ENCODE measurements around the gene SPECC1.
"Not testable (repeated sequence)": the region's sequence is repeated elsewhere in the genome, so short reads cannot be mapped to it uniquely, and the experiment has no call there.

The SPECC1 gene

GRCh38 chr17:20207262-20207985 is 198.3 kb downstream of the SPECC1 start:
- DNase-seq (ENCODE audit: low read depth): no peak

DNA sequence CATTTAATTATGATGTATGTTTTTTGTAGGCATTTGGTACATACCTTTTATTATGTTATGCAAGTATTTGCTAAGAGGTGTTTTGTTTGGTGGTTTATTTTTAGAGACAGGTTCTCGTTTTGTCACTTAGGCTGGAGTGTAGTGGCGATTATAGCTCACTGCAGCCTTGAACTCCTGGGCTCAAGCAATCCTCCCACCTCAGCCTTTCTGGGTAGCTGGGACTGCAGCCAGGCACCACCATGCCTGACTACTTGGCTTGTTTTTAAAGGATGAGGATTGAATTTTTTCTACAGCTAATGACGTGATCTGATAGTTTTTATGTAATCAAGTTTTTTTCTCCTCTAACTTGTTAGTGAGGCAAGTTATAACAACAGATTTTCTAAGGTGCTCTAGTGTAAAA is 199.6 kb downstream of the SPECC1 start:
- no peak for DNase-seq (ENCODE audit: low read depth)

DNA sequence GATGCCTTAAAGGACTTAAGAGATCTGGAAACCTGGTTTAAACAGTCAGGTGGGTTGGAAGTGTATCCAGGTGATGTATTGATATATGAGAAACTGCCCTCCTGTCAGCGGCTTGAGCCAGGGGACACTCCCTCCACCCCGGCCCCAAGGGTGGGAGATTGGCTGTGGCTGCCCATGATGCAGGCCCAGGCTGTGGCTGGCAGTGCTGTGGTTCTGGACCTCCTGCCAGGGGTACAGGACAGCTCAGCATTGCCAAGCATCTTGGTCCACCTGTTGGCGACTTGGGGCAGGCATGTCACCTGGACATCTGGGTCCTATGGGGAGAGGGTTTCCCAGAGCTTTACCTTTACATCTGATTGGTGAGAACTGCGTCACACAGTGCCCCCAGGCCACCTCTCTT is 201.0 kb downstream of the SPECC1 start:
- no peak for DNase-seq (ENCODE audit: low read depth)

GRCh38 chr17:20210614-20211013 is 201.5 kb downstream of the SPECC1 start:
- DNase-seq (ENCODE audit: low read depth): no peak

GRCh38 chr17:20211246-20211645 is 202.1 kb downstream of the SPECC1 start:
- no peak for DNase-seq (ENCODE audit: low read depth)

GRCh38 chr17:20213449-20213848 is 204.3 kb downstream of the SPECC1 start:
- no peak for DNase-seq (ENCODE audit: low read depth)

DNA sequence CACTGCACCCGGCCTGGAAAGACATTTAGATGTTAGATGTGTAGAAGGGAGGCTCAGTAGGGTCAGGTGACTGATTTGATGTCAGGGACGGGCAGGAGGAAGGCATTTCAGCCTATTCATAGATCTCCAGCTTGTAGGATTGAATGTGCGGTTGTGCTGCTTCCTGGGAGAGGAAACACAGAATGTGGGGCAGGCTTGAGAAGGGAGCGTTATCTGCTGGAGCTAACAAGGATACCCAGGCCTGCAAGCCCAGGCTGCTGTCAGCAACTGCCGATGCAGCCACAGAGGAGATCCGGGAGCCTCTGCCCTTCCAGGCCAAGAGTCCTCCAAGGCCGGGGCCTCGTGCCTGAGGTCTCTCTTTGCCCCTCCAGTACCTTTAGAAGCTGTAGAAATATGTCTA is 205.6 kb downstream of the SPECC1 start:
- DNase-seq (ENCODE audit: low read depth): no peak

DNA sequence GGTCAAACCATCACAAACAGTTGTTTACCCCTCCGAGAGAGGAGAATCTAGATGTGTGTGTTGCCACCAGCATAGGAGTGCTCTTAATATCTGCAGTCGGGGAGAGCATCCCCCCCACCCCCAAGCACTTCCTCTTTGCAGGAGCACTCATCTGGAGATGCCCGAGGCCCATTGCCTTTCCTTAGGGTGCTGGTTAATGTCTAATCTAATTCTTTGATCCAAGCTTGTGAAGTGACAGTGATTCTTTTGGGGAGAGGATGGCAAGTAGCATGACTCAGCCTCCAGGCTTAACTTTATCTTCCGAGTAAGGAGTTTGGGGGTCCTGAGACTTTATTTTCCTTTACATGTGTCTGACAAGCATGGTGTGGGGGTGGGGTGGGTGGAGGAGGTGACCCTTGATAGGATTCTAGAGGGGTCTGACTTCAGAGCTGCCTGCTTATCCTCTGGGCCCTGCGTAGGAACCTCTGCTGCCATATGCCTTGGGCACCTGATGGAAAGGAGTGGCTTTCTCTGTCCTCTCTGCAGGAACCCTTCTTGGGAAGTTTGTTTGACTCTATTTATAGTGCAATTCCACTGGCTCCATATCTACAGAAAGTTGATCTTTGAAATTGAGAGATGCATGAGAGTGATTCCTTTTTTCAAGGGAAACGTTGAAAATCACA is 207.1 kb downstream of the SPECC1 start:
- no peak for DNase-seq (ENCODE audit: low read depth)

DNA sequence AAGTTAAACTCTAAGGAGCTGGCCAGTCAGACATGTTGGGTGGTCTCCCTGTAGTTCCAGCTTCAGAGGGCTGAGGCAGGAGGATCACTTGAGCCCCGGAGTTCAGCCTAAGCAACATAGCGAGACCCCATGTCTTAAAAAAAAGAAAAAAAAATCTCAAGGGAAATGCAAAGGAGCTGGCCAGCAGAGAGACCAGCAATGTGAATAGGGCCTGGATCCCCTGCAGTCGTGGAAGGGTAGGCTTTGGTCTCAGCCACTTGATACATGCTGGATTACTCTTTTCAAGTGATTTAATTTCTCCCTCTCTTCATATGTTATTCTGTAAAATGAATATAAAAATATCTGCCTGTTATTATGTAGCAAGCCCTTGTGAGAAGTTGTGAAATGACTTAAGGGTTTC is 207.7 kb downstream of the SPECC1 start:
- DNase-seq (ENCODE audit: low read depth): no peak

DNA sequence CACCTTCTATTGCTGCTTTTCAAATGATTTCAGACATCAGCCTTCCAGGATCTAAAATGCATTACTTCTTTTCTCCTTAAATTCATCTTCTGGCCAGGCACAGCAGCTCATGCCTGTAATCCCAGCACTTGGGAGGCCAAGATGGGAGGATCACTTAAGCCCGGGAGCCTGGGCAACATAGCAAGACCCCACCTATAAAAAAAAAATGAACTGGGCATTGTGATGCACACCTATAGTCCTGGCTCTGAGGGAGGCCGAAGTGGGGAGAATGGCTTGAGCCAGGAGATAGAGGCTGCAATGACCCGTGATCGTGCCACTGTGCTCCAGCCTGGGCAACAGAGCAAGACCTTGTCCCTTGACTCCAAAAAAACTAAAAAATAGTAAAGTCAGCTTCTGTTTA is 208.5 kb downstream of the SPECC1 start:
- DNase-seq (ENCODE audit: low read depth): no peak

DNA sequence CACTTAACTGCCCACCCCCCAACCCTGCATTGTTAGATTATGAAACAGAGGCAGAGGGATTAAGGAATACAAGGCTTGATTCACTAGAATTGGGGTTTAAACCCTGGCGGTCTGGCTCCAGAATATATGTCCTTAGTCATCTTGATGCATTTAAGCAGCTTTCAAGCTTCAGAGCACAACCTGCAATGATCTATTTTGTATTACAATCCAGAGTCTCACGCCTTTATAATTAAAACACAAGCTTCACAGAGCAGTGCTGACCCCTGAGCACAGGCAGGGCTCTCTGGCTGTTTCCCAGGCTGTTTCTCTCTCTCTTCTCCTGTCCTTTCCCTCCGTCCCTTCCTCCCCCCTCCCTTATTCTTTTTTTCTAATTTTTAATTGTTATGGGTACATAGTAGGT is 209.1 kb downstream of the SPECC1 start:
- no peak for DNase-seq (ENCODE audit: low read depth)

- DNase-seq (ENCODE audit: low read depth): no peak
These were observed 214.7 kb downstream of the SPECC1 start for GRCh38 chr17:20223808-20224328.

- DNase-seq (ENCODE audit: low read depth): no peak
These were observed 215.2 kb downstream of the SPECC1 start for GRCh38 chr17:20224379-20224778.

- no peak for DNase-seq (ENCODE audit: low read depth)
These were observed 216.3 kb downstream of the SPECC1 start for GRCh38 chr17:20225162-20226115.

GRCh38 chr17:20226814-20227482 is 217.8 kb downstream of the SPECC1 start:
- DNase-seq (ENCODE audit: low read depth): peak; percentile 27

DNA sequence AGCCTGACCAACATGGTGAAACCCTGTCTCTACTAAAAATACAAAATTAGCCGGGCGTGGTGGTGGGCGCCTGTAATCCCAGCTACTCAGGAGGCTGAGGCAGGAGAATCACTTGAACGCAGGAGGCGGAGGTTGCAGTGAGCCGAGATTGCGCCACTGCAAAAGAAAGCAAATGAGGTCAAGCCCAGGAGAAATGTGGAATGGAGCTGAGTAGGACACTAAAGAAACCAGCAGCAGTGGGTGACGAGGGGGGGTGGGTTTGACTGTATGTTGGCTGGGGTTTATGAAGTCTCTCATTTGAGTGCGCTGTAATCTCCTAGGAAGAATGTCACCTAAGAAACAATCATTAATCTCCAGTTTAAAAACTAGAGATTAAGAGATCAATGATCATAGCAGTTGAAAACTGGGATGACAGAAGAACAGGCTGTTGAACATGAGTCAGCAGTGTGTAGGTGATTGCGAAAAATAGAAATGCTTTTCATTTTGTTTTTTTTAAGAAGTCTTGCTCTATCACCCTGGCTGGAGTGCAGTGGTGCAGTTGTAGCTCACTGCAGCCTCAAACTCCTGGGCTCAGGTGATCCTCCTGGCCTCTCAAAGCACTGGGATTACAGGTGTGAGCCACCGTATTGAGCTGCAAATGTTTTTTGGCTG is 218.7 kb downstream of the SPECC1 start:
- DNase-seq (ENCODE audit: low read depth): not testable (repeated sequence)

DNA sequence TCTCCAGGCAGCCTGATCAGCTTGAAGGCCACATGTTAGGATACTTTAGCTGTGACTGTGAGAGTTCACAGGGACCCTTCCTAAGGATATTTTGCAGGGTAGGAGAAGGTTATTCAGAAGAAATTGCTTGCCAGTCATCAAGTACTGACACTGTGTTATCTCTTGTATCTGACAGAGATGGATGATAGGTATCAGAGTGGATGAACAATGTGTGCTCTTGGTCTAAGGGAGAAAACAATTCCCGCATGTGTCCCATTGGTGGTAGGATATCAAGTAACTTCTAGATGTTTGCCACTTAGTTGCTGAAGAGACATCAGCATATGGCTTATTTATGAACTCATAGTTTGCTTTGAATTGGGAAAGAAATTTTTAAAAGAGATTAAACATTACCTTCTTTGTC is 219.3 kb downstream of the SPECC1 start:
- no peak for DNase-seq (ENCODE audit: low read depth)

DNA sequence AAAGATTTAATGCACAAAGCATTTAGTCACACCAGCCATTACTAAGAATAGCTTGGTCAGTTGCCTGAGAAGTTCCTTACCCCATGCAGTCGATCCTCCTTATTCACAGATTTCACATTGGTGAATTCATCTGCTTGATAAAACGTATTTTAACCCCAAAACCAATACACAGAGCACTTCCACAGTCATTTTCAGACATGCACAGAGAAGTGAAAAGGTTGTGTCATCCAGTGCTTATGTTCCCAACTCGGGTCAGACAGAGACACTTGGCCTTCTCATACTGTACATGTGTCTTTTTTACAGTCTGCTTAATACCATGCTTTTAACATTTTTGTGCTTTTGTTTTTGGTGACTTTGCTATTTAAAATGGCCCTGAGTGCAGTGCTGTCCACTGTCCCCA is 219.7 kb downstream of the SPECC1 start:
- DNase-seq (ENCODE audit: low read depth): no peak

- no peak for DNase-seq (ENCODE audit: low read depth)
These were observed 221.8 kb downstream of the SPECC1 start for GRCh38 chr17:20230924-20231323.

DNA sequence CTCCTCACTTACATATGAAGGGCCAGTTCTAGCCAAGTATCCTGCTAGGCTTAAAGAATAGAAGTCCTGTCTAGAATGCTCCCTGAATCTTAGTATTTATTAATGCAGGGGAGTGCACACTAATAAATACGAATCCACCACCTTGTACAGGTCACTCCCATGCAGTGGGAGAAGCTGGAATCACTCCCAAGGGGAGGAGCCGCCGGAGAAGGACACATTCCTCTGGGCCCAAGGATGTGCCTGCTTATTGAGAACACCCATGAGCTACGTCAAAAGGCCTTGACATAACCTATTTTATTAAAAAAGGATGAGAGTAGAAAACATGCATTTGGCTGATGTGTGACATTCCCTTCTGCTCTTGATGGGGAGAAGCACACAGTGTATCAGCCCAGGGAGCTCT is 223.5 kb downstream of the SPECC1 start:
- no peak for DNase-seq (ENCODE audit: low read depth)

GRCh38 chr17:20234276-20234675 is 225.1 kb downstream of the SPECC1 start:
- DNase-seq (ENCODE audit: low read depth): no peak

Measured in activated gamma-delta T cell treated with anti-CD3 and anti-CD28 coated beads, Interleukin-2, amount 50 U/mL, for 16 hours (primary cell).